Panc1 (cell line): ENCODE data around the gene TNPO3. TPM values are rescaled to one million over a fixed set of nuclear protein-coding genes. Genes with fewer than 3 reads are reported as not detected.

Experiments used
- ATAC-seq: fragments of 200-7000 bp; cut with Tn5 transposase; 2 replicates; pipeline ENCODE4 v1.9.1; 2020; ENCODE audit warnings: mild to moderate bottlenecking, moderate library complexity
- BruUV-seq: library from RNA; stranded (reverse); fragments of 400-500 nt; replicated peaks from 2 replicates; lab custom pipeline; 2021; lab: Mats Ljungman, UMichigan
- CTCF ChIA-PET: fragments of 300-600 bp; sonication (Branson Sonifier 250); formaldehyde crosslinking; loops from one replicate; lab custom pipeline; 2022; ENCODE audit warnings: antibody characterized with exemption; lab: Charles Lee
- POLR2A ChIA-PET: fragments of 300-600 bp; sonication (Branson Sonifier 250); formaldehyde crosslinking; loops from one replicate; lab custom pipeline; 2022; ENCODE audit warnings: antibody characterized with exemption; lab: Charles Lee
- DNase-seq: peaks from one replicate; pipeline ENCODE4 v3.0.0-alpha.2; 2010; ENCODE audit warnings: low read depth, low spot score
- H3K27ac ChIP-seq: 2 replicates; pipeline ENCODE4 v1.5.1; 2011; ENCODE audit warnings: mild to moderate bottlenecking, low read length, inconsistent platforms
- H3K27me3 ChIP-seq: fragments of 200-500 bp; sonication (Bioruptor generic); 2 replicates; pipeline ENCODE4 v1.6.0; 2014; ENCODE audit warnings: low read length, inconsistent platforms; ENCODE audit not compliant: control insufficient read depth, insufficient read depth
- H3K36me3 ChIP-seq: fragments of 200-500 bp; sonication (Bioruptor generic); 2 replicates; pipeline ENCODE4 v1.5.1; 2014; ENCODE audit warnings: inconsistent platforms, mild to moderate bottlenecking, low read length, moderate library complexity; ENCODE audit not compliant: control insufficient read depth, insufficient read depth
- H3K4me1 ChIP-seq: 2 replicates; pipeline ENCODE4 v1.5.1; 2011; ENCODE audit warnings: inconsistent platforms, mild to moderate bottlenecking, low read length, moderate library complexity; ENCODE audit not compliant: control insufficient read depth, insufficient read depth
- H3K4me3 ChIP-seq, 2 experiments: 2 replicates each; pipeline ENCODE4 v1.5.1; 2011 to 2012; ENCODE audit warnings: low read depth in 2 of 2, low read length in 2 of 2, mild to moderate bottlenecking in 2 of 2, inconsistent platforms in 1 of 2, moderate library complexity in 1 of 2
- H3K9me3 ChIP-seq: fragments of 200-500 bp; sonication (Bioruptor generic); 2 replicates; pipeline ENCODE4 v1.5.1; 2014; ENCODE audit warnings: low read depth, mild to moderate bottlenecking, inconsistent platforms, low read length, moderate library complexity; ENCODE audit not compliant: control insufficient read depth, insufficient read depth
- POLR2AphosphoS5 ChIP-seq: IDR thresholded peaks from 2 replicates; pipeline ENCODE4 v1.6.1; 2012; ENCODE audit warnings: mild to moderate bottlenecking, low read depth, low read length, moderate library complexity
- SIN3A ChIP-seq: IDR thresholded peaks from 2 replicates; pipeline ENCODE4 v1.6.1; 2012; ENCODE audit warnings: low read depth, mild to moderate bottlenecking, low read length, moderate library complexity, borderline replicate concordance; ENCODE audit not compliant: insufficient read depth
- TCF7L2 ChIP-seq: IDR thresholded peaks from 2 replicates; pipeline ENCODE4 v1.6.1; 2011; ENCODE audit warnings: mild to moderate bottlenecking, low read depth, low read length, inconsistent platforms
- in situ Hi-C: cut with HindIII; loops from 2 replicates; pipeline ENCODE4 v1.10.0; 2016; ENCODE audit warnings: low sequenced_read_pairs, low pct_unique_long_range_greater_than_20kb
- intact Hi-C: fragments of 100-400 bp; cut with micrococcal nuclease; formaldehyde crosslinking; loops from one replicate; pipeline ENCODE4 v1.10.0; 2022; ENCODE audit not compliant: unreplicated experiment
- total RNA-seq: library from RNA; stranded (reverse); gene quantifications from one replicate; pipeline ENCODE4 v1.2.1, GENCODE V29; 2021; ENCODE audit not compliant: unreplicated experiment
- TF ChIP-seq, protein P1 (sequence below): fragments of 450-650 bp; IDR thresholded peaks from 2 replicates; pipeline ENCODE4 v1.5.1; 2017; ENCODE audit warnings: mild to moderate bottlenecking
- TF ChIP-seq, protein P2 (sequence below), 2 experiments: IDR thresholded peaks; 2 replicates each; pipeline ENCODE4 v1.6.1; 2011 to 2012; ENCODE audit warnings: low read depth in 2 of 2, control low read depth in 1 of 2, low read length in 1 of 2, mild to moderate bottlenecking in 1 of 2, moderate library complexity in 1 of 2; ENCODE audit not compliant: insufficient read depth in 1 of 2

Gene TNPO3
- total RNA-seq, 1 experiment from 2014 or later: 71.8 TPM

GRCh38 chr7:129089521-129090212 lies 34.8 kb upstream of the TNPO3 start:
- Histone ChIP-seq H3K4me3 (no peak overlapping the region), H3K27me3 (peaks cover 3% of the 10 kb centered on the region; the same call in 1 of the 2 replicates), H3K4me1 (no peaks in the 10 kb centered on the region), H3K9me3 (no peaks in the 10 kb centered on the region), H3K27ac (no peak overlapping the region), H3K36me3 (no peaks in the 10 kb centered on the region)
- DNase-seq: no peak
- ChIA-PET CTCF (interaction anchor here (0.6 kb wide), 1 partner anchor 14 kb away, joined by 3 read pairs; no protein-coding TSS in a partner anchor), POLR2A (interaction anchor here (0.6 kb wide), 1 partner anchor 151 kb away, joined by 3 read pairs; no protein-coding TSS in a partner anchor)
- BruUV-seq: no TSS peak
- intact Hi-C loops (loop anchor here (2.0 to 10.0 kb wide), 2 partner anchors 155 to 185 kb away; partner anchors contain the start of gene IRF5), in situ Hi-C loops (no loop called here)
- TF ChIP-seq TCF7L2: no peak
- TF ChIP-seq, protein P1, sequence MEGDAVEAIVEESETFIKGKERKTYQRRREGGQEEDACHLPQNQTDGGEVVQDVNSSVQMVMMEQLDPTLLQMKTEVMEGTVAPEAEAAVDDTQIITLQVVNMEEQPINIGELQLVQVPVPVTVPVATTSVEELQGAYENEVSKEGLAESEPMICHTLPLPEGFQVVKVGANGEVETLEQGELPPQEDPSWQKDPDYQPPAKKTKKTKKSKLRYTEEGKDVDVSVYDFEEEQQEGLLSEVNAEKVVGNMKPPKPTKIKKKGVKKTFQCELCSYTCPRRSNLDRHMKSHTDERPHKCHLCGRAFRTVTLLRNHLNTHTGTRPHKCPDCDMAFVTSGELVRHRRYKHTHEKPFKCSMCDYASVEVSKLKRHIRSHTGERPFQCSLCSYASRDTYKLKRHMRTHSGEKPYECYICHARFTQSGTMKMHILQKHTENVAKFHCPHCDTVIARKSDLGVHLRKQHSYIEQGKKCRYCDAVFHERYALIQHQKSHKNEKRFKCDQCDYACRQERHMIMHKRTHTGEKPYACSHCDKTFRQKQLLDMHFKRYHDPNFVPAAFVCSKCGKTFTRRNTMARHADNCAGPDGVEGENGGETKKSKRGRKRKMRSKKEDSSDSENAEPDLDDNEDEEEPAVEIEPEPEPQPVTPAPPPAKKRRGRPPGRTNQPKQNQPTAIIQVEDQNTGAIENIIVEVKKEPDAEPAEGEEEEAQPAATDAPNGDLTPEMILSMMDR: no peak
- ATAC-seq: no peak

DNA sequence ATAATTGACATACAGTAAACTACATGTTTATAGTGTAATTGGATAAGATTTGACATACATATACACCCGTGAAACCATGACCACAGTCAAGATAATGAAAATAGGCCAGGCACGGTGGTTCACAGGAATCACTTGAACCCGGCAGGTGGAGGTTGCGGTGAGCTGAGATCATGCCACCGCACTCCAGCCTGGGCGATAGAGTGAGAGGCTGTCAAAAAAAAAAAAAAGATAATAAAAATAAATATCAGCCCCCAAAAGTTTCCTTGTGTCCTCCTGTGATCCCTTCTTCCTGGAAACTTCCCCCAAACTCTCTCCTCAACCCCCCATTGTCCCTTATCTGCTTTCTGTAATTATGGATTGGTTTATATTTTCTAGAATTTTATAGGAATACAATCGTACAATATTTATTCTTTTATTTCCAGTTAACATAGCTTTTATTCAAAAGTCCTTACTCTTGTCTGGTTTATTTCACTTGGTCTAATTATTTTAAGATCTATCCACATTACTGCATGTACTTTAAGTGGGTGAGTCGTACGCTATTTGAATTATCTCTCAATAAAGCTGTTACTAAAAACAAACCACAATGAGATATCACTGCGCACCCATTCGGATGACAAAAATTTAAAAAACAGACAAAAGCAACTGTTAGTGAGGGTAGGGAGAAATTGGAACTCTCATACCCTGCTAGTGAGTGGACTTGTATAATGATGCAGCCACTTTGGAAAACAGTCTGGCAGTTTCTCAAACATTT lies 30.1 kb upstream of the TNPO3 start:
- Histone ChIP-seq H3K4me3 (no peak overlapping the region), H3K9me3 (no peaks in the 10 kb centered on the region), H3K36me3 (no peaks in the 10 kb centered on the region), H3K4me1 (no peaks in the 10 kb centered on the region), H3K27me3 (peaks cover 3% of the 10 kb centered on the region; the same call in 1 of the 2 replicates), H3K27ac (no peak overlapping the region)
- intact Hi-C loops: no loop called here
- POLR2A ChIA-PET: no interaction called here
- no peak for ATAC-seq
- no TSS peak for BruUV-seq
- DNase-seq: no peak
- CTCF ChIA-PET: no interaction called here
- TF ChIP-seq POLR2AphosphoS5 (no peak), SIN3A (no peak), TCF7L2 (no peak)
- TF ChIP-seq, protein P1: no peak
- TF ChIP-seq, protein P2, sequence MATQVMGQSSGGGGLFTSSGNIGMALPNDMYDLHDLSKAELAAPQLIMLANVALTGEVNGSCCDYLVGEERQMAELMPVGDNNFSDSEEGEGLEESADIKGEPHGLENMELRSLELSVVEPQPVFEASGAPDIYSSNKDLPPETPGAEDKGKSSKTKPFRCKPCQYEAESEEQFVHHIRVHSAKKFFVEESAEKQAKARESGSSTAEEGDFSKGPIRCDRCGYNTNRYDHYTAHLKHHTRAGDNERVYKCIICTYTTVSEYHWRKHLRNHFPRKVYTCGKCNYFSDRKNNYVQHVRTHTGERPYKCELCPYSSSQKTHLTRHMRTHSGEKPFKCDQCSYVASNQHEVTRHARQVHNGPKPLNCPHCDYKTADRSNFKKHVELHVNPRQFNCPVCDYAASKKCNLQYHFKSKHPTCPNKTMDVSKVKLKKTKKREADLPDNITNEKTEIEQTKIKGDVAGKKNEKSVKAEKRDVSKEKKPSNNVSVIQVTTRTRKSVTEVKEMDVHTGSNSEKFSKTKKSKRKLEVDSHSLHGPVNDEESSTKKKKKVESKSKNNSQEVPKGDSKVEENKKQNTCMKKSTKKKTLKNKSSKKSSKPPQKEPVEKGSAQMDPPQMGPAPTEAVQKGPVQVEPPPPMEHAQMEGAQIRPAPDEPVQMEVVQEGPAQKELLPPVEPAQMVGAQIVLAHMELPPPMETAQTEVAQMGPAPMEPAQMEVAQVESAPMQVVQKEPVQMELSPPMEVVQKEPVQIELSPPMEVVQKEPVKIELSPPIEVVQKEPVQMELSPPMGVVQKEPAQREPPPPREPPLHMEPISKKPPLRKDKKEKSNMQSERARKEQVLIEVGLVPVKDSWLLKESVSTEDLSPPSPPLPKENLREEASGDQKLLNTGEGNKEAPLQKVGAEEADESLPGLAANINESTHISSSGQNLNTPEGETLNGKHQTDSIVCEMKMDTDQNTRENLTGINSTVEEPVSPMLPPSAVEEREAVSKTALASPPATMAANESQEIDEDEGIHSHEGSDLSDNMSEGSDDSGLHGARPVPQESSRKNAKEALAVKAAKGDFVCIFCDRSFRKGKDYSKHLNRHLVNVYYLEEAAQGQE (IDR thresholded peaks at IDR 0.05; ENCODE audit: insufficient read depth in 1 of 2, low read depth in 2 of 2, low read length in 1 of 2): no peak
- in situ Hi-C loops: no loop called here
